Stimulated activated CD4-positive, alpha-beta T cell treated with anti-CD3 and anti-CD28 coated beads, Interleukin-12 subunit alpha, Interleukin-12 subunit beta, amount 100 ng/mL, for 24 hours (primary cell): ENCODE measurements around the gene ARID1A.
"Not testable (repeated sequence)": the region's sequence is repeated elsewhere in the genome, so short reads cannot be mapped to it uniquely, and the experiment has no call there.

Experiments used
- DNase-seq, 2 experiments: peaks; one replicate each; pipeline ENCODE4 v3.0.0-alpha.2; 2020; ENCODE audit warnings: low read depth in 2 of 2

Gene ARID1A

DNA sequence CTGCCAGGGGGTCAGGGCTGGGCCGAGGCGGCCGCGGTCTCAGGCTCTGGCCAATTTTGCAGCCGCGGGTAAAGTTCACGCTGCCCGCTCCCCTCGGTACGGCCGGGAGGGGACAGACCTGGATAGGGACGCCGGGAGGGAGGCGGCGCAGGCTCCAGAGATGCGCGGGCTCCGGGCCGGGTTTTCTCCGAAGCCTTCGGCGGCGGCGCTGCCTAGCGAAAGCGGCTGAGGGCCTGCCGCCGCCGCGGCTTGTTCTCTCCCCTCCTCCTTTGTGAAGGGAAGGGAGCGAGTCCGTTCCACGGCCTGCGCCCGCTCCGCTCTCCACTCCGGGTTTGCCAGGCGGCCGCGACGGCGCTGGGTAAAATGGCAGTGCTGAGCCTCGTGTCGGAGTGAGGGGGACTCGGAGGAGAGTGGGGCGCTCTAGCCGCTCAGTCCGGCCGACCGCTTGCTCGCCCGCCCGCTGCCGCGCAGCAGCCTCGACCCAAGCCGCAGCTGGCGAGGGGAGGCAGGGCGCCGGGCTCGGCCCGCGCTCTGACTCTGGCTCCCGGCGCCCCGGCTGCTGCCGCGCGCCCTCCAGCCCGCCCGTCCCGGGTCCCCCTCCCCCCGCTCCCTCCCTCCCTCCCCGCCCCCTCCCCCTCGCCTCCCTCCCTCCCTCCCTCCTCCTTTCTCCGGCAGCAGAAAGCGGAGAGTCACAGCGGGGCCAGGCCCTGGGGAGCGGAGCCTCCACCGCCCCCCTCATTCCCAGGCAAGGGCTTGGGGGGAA is at the start of gene ARID1A:
Gene ARID1A (plus strand): TSS at position 660 of the 763 bp plus-strand sequence. CDS start 389 bp downstream, outside the sequence.
- DNase-seq: peak; percentile 87 to 89

DNA sequence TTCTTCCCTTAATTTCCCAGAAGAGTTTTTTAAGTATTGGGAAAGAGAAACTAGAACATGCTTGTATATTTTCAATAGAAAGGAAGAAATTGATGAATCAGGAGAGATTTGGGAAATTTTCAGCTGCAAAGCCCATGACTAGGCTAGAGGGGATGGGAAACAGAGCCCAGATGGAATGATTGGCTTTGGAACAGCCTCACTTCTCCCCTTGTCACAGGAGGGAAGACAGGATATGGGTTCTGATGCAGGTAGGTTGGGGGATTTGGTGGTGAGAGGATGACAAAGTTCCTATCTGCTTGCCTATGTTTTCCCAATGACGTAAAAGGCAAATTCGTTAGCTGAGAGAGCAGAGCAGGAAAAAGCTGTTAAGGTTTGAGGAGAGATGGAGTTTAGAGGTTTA is 31.0 kb upstream of the ARID1A start:
- DNase-seq: no peak

DNA sequence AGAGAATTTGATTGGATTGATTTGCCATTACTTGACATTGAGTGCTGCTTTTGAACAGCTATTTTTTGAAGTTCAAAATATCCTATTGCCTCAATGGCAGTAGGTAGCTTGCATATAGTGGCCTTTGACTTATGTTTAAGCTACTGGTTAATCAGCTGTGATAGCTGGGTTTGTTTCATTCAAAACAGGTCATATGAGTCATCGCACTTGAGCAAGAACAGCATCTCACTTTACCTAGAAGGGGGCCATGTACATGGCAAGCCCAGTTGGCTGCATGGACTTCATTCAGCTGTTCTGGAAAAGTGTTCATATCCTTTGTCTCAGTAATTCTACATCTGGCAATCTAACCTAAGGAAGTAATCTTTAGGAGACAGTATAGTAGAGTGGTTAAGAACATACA is 29.0 kb upstream of the ARID1A start:
- DNase-seq: no peak

DNA sequence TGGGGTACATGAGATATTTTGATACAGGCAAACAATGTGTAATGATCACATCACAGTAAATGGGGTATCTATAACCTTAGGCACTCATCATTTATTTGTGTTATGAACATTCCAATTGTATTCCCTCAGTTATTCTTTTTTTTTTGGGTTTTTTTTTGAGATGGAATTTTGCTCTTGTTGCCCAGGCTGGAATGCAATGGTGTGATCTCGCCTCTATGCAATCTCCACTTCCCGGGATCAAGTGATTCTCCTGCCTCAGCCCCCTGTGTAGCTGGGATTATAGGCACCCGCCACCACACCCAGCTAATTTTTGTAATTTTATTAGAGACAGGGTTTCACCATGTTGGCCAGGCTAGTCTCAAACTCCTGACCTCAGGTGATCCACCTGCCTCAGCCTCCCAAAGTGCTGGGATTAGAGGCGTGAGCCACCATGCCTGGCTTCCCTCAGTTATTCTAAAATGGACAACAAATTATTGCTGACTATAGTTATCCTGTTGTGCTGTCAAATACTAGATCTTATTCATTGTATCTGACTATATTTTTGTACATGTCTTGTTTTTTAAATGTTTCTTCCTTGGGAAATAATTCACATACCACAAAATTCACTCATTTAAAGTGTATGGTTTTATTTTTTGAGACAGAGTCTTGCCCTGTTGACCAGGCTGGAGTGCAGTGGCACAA is 27.6 kb upstream of the ARID1A start:
- DNase-seq: not testable (repeated sequence)

DNA sequence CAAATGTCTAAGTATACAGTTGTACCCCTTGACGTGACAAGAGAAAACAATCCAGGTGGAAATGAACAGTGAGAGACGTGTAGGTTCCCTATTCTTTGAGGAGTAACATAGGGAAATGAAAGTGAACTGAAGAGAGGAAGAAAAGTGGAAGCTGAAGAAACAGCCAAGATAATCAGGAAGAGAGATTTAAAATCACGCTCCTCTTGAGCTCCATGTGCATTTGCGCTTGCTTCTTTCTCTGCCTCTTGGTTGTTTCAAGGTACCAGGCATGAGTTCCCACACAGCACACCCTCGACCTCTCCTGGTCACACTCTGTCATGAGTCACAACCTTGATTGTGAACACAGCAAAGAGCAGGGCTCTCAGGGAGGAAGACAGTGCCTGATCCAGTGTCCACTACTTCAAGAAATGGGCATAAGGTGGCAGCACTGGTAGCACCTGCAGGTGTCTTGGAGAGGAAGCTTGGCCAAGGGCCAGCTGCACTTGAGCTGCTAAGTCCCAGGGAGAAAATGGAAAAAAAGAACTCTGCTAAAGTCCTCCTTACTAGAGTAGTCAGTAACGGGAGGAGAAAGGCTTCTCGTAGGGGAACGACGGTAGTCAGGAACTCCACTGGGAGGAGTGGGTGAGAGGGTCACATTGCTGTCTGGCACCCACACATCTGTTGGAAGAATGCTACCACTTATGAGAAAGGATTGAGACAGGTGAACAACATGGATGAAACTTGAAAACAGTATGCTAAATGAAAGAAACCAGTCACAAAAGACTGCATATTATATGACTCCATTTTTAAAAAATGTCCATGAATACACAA is 18.3 kb upstream of the ARID1A start:
- DNase-seq: peak; percentile 13 to 34

DNA sequence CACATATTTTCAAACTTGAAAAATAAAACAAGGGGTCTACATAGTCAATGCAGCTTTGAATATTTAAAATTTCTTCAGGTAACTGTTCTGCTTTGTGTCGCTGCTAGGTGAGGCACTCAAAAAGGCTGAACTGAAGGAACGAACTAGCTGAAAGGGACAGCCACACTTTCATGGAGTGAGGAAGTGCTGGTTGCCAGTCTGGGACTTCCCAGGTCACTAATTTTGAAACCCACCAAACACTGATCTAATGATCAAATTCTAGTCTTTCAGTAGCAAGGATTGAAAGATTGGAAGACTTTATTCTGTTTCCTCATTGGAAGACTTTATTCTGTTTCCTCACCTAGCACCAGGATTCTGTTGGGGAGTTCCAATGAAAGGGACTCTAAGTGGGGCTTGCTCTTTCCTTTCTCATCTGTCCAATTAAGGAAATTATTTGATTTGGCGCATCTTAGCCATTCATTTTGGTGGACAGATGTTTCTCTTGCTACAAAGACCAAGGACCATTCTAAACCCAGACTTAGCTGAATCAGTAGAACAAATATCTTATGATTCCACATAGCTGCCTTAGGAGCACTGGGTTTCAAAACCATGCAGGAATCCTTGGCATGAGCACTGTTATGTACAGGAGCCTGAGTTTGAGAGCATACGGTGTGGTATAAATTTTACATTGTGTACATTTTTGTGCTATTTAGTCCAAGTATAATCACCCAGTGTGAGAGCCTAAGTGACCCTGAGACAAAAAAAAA is 10.9 kb upstream of the ARID1A start:
- DNase-seq: no peak

DNA sequence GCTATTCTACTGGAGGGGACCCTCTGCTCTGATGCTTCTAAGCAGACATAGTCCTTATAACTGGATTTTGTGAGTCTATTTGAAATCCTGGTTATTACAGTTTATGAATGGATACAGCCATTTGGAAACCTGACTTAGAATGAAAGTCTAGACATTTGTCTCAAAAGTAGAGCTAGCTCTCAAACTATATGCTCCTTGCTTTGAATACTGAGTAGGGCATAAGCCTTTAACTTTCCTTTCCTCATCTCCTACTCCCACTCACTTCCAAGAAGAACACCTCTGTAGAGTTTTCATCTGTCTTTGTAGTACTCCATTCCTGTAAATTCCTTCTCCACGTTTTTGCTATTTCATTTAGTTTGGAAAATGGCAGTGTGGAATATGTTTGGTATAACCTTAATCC is 9.0 kb upstream of the ARID1A start:
- DNase-seq: no peak

DNA sequence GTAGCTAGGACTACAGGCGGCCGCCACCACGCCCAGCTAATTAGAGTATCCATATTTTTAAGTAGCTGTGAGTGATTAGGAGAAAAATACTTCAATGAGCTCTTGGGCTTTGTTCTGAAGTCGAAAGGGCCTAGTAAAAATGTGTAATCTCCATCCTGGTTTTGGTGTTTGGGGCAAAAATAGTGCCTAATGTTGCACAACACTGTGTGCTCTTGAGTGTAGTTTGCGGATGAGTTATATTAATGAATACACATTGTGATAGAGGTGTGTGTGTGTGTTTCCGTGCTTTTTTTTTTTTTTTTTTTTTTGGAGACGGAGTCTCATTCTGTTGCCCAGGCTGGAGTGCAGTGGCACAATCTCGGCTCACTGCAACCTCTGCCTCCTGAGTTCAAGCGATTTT is 6.3 kb upstream of the ARID1A start:
- no peak for DNase-seq

DNA sequence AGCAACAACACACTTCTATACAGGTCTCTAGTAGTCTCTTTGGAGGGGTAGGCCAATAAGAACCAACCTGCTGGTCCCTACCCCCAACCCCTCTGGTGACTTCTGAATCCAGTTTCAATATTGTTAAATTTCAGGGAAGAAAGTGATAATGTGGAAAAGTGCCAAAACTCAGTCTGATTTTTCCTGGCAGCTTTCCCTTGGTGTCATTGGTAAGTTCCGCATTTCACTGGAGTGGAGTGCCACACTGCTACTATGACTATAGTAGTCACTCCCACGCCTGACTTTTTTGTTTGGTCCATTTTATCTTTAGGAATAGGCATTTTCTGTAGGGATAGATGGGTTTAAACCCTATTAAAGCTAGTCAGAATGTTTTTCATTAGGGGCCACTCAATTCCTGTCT is 5.7 kb upstream of the ARID1A start:
- no peak for DNase-seq

DNA sequence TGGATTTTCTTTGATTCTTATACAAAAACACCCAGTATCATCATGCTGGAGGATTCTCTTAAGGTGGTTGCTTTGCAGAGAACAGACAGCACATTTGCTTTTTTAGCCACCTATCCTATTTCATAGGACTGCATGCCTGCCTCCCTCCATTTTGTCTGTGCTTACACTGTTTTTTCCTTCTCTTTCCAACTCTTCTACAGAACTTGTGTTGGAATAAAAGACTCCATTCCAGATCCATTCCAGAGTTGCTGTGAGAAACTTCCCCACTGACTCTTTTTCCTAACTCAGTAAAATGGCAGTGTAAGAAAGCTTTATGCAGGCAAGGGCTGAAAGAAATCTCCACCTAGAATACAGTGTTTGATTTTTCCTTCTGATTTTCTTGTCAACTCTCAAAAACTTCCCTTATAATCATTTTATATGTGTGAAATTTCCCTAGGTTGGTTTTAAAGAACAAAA is 5.2 kb upstream of the ARID1A start:
- no peak for DNase-seq

DNA sequence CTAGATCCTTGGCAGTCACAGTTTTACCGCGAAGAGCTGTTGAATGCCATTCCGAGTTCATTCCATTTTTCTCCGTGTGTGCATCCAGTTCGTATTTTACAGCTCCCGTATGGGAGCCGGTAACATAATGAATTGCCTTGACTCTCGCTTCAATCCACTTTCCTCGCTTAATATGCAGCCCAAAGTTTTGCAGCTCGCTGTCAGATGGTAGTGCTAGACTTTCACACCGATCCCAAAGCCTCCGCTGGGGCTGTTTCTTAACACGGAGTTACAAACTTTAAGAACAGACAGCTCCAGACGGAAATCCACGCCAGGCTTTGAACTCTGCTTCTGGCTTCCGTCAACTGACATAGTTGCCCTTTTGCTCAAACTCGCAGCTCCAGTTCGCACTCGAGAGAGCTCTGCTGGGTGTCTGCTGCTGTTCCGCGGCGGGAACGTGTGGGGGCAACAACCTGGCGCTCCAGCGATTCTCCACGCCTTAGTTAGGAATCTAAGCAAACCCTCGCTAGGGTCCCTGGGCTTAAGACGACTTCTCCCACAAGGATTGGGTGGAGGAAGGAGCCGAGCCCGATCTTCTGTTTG is 3.5 kb upstream of the ARID1A start:
- peak; percentile 62 to 63 for DNase-seq

DNA sequence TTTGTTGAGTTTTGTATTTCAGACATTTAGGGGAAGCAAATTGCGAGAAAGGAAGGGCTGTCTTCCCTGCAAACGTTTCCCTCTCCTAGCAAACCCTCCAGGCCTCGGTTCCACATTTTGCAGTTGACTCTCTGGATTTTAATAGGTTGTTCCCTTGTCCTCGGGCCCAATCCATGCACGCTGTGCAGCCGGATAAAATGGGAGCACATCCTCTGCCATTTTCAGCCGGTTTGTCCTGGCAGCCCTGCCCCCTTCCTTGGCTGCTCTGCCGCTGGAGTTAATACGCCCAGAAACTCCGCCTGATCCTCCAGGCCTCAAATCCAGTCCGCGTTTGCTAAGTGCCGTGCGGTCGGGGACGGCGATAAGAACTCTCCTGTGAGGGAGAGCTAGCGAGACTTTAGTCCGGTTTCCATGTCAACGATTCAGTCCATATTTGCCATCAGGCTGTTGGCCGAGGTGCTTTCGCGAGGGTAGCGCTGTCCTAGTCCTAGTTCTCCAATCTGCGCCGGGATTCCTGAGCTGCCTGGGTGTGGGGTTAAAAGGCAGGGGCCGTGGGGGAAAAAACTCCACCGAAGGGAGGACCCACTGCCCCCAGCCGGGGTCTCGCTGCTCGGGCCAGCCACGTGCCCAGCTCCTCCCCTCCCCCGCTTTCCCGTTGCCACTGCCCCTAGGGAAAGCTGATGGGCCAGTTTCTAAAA is 2.9 kb upstream of the ARID1A start:
- DNase-seq: peak; percentile 79 to 86

DNA sequence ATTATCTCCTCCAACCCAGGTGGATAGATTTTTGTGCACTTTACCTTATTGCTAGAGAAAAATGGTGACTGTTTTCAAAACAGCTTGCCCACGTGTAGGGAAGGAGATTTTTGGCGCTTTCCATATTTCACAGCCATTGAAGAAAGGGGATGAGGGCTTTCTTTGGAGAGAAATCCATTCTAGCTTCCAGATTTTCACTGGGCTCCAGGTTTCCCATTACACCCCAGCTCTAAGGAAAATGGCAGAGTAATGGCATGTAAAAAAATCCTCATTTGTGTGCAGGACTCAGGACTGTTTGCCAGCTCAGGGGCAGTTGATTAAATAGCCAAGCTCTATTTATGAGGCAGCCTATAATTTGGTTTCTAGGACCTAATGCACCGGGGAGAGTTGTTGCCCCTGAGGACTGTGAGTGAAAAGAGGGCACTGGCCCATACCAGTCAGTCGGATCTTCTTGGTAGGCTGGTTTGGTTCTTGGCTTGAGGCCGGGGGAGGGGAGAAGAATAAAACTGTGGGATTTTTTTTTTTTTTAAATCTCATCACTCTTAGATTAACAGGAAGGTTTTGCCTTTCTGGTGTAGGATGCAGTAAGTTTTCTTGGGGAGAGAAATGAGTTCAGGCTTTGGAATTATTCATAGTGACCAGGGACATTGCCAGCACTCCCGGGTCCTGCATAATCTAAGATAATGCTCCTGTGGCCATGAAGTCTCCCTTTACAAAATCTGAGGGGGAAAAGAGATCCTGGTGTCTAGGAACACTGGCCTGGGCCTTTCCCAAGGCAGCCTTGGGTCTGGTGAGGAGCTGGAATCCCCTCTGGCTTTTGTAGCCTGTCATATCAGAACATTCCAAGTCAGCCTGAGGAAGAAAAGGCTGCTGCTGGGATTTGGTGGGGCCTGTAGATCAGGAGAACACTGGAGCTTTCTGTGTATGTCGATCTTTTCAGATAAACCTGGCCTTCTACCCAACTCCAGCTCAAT is 1.9 kb upstream of the ARID1A start:
- no peak for DNase-seq

DNA sequence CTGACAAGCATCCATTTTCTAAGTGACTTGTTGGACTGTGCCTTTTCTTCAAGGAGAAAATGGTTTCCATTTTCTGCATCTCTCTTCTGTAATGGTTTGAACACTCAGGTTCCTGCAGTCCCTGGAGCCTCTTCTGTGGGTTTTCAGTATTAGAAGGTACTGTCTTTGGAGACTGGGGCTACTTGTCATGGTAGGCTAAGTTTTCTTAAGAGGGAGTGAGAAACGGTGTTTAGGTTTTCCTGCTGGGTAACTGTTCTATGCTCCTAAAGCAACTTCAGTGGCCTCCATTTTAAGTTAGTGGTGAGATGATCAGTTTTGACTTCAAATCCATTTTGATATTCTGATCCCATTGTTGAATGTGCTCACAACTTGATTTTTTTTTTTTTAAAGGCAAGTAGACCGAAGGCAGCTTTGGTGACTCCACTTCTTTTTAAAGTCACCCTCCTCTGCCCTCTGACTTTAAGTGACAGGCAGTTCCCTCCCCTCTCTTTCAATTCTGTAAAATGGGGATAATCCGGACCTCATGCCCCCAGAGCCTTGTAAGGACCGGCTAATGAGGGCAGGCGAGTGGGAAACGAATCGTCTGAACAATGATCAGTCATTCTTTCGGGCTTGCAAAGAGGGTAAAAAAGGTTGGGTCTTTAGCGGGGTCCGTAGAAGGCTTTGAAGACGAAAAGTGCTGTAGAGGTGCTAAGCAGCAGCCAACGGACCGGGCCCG is 1.0 kb upstream of the ARID1A start:
- DNase-seq: no peak

DNA sequence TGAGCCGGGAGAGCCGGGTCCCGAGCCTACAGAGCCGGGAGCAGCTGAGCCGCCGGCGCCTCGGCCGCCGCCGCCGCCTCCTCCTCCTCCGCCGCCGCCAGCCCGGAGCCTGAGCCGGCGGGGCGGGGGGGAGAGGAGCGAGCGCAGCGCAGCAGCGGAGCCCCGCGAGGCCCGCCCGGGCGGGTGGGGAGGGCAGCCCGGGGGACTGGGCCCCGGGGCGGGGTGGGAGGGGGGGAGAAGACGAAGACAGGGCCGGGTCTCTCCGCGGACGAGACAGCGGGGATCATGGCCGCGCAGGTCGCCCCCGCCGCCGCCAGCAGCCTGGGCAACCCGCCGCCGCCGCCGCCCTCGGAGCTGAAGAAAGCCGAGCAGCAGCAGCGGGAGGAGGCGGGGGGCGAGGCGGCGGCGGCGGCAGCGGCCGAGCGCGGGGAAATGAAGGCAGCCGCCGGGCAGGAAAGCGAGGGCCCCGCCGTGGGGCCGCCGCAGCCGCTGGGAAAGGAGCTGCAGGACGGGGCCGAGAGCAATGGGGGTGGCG is 371 bp downstream of the ARID1A start:
- DNase-seq: no peak

DNA sequence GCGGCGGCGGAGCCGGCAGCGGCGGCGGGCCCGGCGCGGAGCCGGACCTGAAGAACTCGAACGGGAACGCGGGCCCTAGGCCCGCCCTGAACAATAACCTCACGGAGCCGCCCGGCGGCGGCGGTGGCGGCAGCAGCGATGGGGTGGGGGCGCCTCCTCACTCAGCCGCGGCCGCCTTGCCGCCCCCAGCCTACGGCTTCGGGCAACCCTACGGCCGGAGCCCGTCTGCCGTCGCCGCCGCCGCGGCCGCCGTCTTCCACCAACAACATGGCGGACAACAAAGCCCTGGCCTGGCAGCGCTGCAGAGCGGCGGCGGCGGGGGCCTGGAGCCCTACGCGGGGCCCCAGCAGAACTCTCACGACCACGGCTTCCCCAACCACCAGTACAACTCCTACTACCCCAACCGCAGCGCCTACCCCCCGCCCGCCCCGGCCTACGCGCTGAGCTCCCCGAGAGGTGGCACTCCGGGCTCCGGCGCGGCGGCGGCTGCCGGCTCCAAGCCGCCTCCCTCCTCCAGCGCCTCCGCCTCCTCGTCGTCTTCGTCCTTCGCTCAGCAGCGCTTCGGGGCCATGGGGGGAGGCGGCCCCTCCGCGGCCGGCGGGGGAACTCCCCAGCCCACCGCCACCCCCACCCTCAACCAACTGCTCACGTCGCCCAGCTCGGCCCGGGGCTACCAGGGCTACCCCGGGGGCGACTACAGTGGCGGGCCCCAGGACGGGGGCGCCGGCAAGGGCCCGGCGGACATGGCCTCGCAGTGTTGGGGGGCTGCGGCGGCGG is 1.0 kb downstream of the ARID1A start:
- peak; percentile 28 to 54 for DNase-seq

DNA sequence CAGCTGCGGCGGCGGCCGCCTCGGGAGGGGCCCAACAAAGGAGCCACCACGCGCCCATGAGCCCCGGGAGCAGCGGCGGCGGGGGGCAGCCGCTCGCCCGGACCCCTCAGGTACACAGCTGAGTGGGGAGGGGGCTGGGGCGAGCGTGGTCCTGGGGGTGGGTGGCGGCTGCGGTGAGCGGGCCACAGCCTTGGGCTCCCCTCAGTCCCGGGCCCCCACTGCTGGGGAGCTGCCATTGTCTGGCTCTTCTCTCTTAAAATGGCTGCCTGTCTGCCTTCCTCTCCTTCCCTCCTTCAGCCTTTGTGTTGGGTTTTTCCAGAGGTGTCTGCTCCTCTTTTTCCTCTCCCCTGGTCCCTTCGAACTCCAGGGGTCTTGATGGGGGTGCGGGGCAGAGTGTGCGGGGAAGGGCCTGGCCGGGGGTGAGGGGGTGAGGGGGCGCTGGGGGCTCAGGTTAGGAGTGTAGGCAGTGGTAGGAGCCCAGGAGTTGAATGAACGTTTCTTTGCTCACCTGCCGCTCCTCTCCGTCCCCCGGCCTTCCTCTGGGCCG is 1.7 kb downstream of the ARID1A start:
- peak in 1 of 2 experiments; percentile 10 for DNase-seq
